Femur (tissue), 1 donor: ENCODE results near the gene CBX8.

ENCODE experiments used
- DNase-seq: peaks from one replicate; pipeline ENCODE4 v3.0.0-alpha.2; 2017

Gene CBX8

DNA sequence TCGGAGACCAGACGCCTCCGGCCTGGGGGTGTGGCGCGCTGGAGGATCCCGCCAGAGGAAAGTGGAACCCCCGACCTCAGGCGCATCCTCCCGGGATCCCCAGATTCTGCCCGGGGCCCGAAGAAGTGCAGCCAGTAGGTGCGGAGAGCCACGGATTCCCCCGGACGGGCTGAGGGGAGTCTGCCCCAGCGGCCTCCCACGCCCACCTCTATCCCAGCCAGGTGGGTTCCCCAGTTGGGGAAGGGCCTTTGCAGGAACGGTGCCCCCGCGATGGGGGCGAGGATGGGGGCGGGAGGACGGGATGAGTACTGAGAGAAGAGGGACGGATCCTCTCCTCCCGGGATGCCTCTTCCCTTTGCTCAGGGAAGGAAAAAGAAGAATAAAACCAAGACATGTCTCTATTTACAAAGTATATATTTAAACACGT lies 5.1 kb downstream of the CBX8 start:
- DNase-seq: no peak

DNA sequence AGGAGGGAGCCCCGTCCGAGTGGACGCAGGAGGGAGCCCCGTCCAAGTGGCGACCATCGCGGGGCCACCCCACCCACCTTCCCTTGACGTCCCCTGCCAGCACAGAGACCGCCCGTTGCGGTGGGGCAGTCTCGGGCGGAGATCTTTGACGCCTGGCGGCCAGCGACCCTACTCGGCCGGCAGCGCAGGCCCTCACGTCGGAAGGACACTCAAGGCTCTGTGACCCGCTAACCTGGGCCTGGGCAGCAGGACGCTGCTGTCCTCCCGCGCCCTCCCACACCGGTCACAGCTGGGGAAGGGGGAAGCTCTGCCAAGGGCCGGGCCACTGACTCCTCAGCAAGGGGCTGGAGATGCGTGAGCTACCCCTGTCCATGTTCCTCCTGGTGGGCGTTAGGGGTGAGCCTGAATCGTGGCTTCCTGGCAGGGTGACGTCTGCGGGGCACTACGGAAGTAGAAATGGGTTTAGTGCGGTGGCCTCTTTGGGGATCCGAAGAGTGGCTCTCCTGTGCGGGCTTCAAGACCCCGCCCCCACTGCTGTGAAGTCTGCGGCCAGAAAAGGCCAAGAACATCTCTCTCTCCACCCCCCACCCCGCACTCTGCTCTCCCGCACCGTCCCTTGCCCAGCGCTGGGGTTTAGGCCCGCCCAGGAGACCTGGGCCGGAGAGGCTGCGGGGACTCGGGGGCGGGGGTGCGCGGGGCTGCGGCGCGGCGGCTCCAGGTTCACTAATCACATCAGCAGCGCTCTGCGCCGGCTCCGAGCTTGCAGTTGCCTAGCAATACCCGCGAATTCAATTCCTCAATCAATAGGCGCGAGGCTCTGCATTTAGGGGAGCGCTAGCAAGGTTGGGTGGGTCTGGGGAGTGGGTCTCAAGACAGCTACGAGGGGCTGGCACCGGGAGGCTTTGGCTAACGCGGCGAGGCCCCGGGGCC lies 5.8 kb downstream of the CBX8 start:
- no peak for DNase-seq

- no peak for DNase-seq
Measured at GRCh38 chr17:79789943-79790804, 6.7 kb downstream of the CBX8 start.

- no peak for DNase-seq
Measured at GRCh38 chr17:79788989-79789942, 7.6 kb downstream of the CBX8 start.

- DNase-seq: no peak
Measured at GRCh38 chr17:79788455-79788854, 8.4 kb downstream of the CBX8 start.

- no peak for DNase-seq
Measured at GRCh38 chr17:79786930-79787643, 9.8 kb downstream of the CBX8 start.

DNA sequence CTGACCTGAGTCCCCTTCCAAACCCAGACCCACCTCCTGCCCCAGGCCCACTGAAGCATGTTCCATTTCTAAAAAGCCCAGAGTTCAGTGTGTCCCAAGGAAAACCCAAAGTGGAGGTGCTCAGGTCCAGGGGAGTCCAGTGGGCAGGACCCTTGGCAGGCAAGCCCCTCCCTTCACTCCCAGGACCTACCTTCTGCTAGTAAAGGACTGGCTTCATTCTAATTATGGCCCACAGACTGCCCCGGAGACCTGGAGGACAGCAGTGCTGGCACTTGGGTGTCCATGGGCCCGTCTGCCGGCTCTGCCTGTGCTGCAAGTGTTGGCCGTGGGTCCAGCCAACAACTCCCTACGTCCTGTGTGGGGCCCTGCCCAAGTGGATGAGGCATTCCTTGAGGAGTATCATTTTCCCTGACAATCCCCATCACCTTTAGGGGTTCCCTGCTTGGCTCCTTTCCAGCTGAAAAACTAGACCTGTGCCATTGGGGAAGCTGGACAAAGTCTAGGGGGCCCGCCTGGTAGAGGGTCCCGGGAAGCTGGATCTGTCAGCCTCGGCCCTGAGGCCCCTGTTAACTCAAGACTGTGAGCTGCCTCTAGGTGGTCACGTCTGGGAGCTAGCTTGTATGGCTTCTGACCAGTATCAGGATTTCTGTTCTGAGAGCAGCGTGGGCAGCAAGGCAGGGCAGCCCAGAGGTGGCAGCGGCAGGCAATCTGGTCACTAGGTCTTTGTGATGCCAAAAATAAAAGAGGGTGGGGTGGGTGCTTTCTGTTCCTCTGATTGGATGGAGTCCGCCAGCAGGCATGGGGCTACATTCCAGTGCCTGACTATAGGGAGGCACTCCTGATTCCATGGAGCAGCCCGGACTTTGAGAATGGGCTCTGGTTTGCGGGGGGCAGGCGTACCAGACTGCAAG lies 10.7 kb downstream of the CBX8 start:
- DNase-seq: no peak

DNA sequence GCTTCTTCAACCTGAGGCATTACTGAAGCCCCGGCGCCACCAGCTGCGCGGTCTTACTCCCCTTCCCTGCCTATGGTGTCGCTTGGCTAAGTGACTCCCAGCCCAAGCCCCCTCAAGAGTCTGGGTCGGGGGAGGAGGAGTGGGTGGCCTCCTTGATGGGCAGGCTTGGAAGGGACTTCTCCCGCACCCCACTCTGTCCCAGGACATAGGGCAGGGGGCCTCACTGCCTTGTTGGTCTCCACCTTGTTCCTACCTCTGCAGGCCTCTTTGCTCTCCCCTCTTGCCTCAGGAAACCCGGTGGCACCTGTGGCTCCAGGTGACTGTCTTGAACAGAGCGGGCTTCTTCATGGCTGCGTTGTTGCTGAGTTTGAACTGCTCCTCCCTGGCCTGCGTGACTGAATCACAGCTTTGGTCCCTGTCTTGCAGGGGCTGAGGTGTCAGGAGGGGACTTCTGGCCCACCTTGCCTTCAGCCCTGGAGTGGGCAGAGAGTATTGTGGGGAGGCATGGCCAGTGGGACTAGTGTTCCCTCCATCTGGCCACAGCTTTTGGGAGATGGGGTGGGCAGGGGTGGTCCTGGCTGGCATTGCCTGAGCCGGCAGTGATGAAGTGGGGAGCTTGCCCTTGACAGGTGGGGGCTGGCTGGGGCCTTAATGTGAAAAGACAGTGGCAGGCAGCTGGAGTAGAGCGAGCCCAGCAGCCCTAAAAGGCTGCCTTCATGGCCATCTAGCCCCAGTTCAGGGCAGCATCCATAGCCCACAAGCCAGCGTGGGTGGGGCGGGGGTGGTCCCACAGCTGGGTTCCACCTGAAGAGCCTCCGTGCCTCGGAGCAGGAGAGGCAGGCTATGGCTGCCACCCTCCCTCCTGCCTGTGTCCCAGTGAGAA lies 11.6 kb downstream of the CBX8 start:
- no peak for DNase-seq

- no peak for DNase-seq
Measured at GRCh38 chr17:79784353-79785016, 12.4 kb downstream of the CBX8 start.

- no peak for DNase-seq
Measured at GRCh38 chr17:79783891-79784290, 13.0 kb downstream of the CBX8 start.

DNA sequence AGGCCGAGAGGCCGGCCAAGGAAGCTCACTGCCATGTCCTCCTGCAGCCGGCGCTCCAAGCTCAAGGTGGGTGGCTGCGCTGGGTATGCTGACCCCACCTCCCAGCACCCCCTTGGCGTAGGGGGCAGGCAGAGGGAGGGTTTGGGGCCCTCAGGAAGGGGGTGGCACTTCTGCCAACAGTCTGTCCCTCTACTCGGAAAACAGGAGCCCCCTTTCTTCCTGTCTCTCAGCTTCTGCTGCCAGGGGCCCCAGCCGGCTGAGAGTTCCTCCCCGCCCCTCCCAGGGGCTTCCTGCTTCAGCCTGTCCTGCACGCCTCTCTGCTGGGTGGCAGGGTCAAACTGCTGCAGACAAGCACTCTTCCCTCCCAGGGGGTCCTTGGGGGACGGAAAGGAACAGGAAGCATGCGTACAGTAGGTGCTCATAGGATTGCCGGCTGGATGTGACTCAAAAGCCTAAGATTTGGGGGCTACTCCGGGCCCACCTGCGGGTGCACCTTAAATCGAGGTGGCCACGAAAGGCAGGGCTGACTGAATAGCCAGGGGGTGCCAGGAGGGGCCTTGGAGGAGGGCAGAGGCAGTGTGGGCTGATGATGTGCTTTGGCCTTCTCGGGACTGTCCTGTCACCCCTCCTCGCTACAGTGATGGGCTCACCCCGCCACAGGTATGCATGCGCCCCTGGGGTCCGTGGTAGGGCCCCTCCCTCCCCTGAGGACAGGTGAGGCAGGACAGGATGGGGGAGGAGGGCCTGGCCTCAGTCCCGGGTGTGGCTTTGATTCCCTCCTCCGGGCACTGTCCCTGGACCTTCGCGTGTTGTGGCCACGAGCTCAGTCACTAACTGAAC lies 14.9 kb downstream of the CBX8 start:
- no peak for DNase-seq

- no peak for DNase-seq
Measured at GRCh38 chr17:79781012-79781650, 15.7 kb downstream of the CBX8 start.

DNA sequence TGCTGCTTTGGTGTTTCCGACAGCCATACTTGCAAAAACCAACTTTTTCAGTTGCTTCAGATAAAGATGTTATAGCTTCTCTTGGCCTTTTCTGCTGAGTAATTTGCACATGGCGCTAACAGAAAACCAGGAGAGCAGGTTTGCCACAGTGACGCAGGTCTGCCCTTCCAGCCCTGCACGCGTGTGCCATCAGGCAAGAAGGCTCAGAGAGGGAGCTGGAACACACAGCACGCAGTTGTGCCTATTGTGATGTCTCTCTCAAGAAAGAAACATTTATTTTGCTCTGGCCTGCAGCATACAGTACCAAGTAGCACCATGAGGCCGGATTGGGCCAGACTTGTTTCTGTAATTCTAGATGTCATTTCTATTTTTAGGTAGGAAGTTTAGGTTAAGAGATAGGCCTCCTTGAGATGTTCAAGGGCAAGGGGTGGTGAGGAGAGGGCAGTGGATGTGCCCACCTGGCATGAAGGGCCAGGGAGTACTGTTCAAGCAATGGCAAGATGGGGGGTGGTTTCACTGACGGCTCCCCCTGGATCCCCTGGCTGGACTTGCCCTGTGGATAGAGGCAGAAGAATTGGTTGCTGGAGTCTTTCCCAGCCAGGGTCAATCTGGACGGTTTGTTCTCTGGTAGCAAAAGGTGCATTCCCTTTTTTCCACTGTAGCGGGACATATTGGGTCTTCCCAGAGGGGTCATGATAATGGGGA lies 17.1 kb downstream of the CBX8 start:
- DNase-seq: no peak

GRCh38 chr17:79779084-79779529 lies 17.8 kb downstream of the CBX8 start:
- no peak for DNase-seq

DNA sequence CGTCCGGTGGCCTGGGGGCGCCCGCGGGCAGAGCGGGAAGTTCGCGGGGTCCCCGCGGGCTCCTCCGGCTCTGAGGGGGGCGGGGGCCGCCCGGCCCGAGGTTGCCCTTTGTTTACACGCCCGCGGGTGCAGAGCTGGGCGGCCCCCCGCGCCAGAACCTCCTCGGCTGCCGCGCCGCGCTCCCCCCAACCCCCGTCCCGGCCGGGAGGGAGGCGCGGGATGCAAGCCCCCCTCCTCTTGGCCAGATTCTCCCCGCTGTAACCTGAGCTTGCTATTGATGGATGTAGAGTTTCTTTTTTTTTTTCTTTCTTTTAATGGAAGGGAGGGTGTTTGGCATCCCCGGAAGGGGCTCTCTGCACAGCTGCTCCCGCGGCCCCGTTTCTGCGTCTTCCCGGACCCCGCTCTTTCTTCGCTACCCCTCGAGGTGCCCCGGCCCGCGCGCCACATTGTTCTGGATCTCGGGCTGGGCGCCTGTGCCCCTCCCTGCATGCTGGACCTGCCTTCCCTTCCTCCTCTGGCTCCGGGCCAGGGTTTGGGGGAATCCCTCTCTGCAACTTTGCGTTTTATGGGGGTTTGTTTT lies 18.3 kb downstream of the CBX8 start:
- DNase-seq: peak; percentile 65

- peak; percentile 88 for DNase-seq
Measured at GRCh38 chr17:79777894-79778503, 18.9 kb downstream of the CBX8 start, which contains the start of gene CBX2. TSS of gene CBX2 (plus strand) at chr17:79778148. CDS start at chr17:79778236, 88 bp downstream.
